LNCaP clone FGC (cell line): ENCODE measurements around the gene WFDC13.

ENCODE experiments used
- DNase-seq: peaks from one replicate; pipeline ENCODE4 v3.0.0-alpha.2; 2011; ENCODE audit warnings: low read depth
- H3K4me3 ChIP-seq: 2 replicates; pipeline ENCODE4 v1.5.1; 2011; ENCODE audit warnings: mild to moderate bottlenecking, low read depth, low read length, control low read depth
- CTCF ChIP-seq: IDR thresholded peaks from 2 replicates; pipeline ENCODE4 v1.5.1; 2012; ENCODE audit warnings: mild to moderate bottlenecking; ENCODE audit not compliant: control insufficient read depth, insufficient read depth; ENCODE audit errors: extremely low read depth

WFDC13 gene

GRCh38 chr20:45735552-45735951 lies 33.7 kb downstream of the WFDC13 start:
- DNase-seq, result no peak
- no peak overlapping the region for H3K4me3 ChIP-seq
- no peak for TF ChIP-seq CTCF

DNA sequence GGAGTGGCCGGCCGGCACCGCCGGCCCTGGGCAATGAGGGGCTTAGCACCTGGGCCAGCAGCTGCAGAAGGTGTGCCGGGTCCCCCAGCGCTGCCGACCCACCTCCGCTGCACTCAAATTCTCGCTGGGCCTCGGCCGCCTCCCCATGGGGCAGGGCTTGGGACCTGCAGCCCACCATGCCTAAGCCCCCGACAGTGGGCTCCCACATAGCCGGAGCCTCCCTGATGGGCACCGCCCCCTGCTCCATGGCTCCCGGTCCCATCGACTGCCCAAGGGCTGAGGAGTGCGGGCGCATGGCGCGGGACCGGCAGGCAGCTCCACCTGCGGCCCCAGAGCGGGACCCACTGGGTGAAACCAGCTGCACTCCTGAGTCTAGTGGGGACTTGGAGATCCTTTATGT lies 34.1 kb downstream of the WFDC13 start:
- no peak for TF ChIP-seq CTCF
- no peak overlapping the region for H3K4me3 ChIP-seq
- DNase-seq, result no peak

- no peak overlapping the region for H3K4me3 ChIP-seq
- no peak for TF ChIP-seq CTCF
- no peak for DNase-seq
Observed at GRCh38 chr20:45742596-45742995, 40.8 kb downstream of the WFDC13 start.

GRCh38 chr20:45745015-45745414 lies 43.2 kb downstream of the WFDC13 start:
- no peak for TF ChIP-seq CTCF
- H3K4me3 ChIP-seq, result no peak overlapping the region
- no peak for DNase-seq

DNA sequence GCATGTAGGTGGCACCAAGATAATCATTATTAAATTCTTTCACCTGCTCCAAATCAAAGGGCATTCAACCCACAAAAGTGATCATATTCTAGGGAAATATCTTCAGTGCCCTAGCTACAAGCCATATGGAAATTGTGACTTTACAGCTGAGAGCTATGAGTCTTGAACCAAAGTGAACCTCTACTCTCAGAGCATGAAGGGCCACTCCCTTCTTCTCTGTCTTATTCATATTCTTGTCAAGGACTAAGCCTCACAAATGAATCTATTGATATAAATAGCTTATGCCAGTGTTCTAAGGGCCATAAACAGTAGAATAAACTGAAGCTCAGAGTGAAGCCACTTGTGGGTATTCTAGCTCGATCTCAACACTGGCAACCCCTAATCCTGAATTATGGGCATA lies 49.9 kb downstream of the WFDC13 start:
- no peak for TF ChIP-seq CTCF
- DNase-seq, result no peak
- H3K4me3 ChIP-seq, result no peak overlapping the region

DNA sequence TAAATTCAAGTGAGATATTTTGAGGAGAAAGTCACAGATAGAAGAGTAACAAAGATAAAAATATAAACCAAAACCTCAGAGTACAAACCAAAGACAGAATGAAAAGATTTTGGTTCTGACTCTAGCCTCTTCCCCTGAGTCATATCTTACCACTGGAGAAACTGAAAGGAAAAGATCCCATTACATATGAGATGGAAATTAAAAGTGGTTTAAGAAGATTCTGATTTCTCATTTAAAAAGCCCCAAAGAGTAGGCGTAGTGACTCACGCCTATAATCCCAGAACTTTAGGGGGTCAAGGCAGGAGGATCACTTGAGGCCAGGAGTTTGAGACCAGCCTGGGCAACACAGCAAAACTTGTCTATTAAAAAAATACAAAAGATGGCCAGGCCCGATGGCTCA lies 50.9 kb downstream of the WFDC13 start:
- no peak overlapping the region for H3K4me3 ChIP-seq
- TF ChIP-seq CTCF, result no peak
- DNase-seq, result no peak

- DNase-seq, result no peak
- no peak for TF ChIP-seq CTCF
- no peak overlapping the region for H3K4me3 ChIP-seq
Observed at GRCh38 chr20:45758096-45758495, 56.3 kb downstream of the WFDC13 start.
